HepG2 (cell line): ENCODE data around the gene PGPEP1. TPM values are rescaled to one million over a fixed set of nuclear protein-coding genes. Genes with fewer than 3 reads are reported as not detected.
A peak's percentile ranks its signal among the peaks of the same experiment; 100 is the strongest.

ENCODE experiments used
- BORCS8-MEF2B ChIP-seq: sonication (generic); formaldehyde crosslinking; IDR thresholded peaks from 2 replicates; pipeline ENCODE4 v1.8.0; 2022; ENCODE audit warnings: mild to moderate bottlenecking, missing genetic modification reagents
- BRD4 ChIP-seq: sonication (generic); formaldehyde crosslinking; IDR thresholded peaks from 2 replicates; pipeline ENCODE4 v1.4.0; 2020; ENCODE audit warnings: missing genetic modification reagents
- CREB1 ChIP-seq, 2 experiments: fragments of 450-650 bp in 1 of 2; IDR thresholded peaks; 2 replicates each; pipeline ENCODE4 v1.6.1; 2016 to 2017; ENCODE audit warnings: control low read depth in 1 of 2, mild to moderate bottlenecking in 1 of 2, missing compliant biosample characterization in 1 of 2, missing genetic modification characterization in 1 of 2
- IRF2 ChIP-seq: IDR thresholded peaks from 2 replicates; pipeline ENCODE4 v1.6.1; 2018; ENCODE audit warnings: missing genetic modification reagents, missing compliant biosample characterization
- KMT2B ChIP-seq: IDR thresholded peaks from 2 replicates; pipeline ENCODE4 v1.6.1; 2016; ENCODE audit warnings: missing genetic modification reagents, missing compliant biosample characterization
- NCOA2 ChIP-seq: sonication (generic); formaldehyde crosslinking; IDR thresholded peaks from 2 replicates; pipeline ENCODE4 v1.8.0; 2022; ENCODE audit warnings: inconsistent platforms
- NFATC3 ChIP-seq: sonication (generic); formaldehyde crosslinking; IDR thresholded peaks from 2 replicates; pipeline ENCODE4 v1.5.1; 2020; ENCODE audit warnings: mild to moderate bottlenecking, missing genetic modification reagents
- RXRB ChIP-seq: IDR thresholded peaks from 2 replicates; pipeline ENCODE4 v1.6.1; 2016; ENCODE audit warnings: borderline replicate concordance, missing genetic modification reagents, missing compliant biosample characterization
- THAP11 ChIP-seq: IDR thresholded peaks from 2 replicates; pipeline ENCODE4 v1.6.1; 2016; ENCODE audit warnings: missing biosample characterization, missing genetic modification reagents
- ZBTB20 ChIP-seq: sonication (generic); formaldehyde crosslinking; IDR thresholded peaks from 2 replicates; pipeline ENCODE4 v1.8.1; 2023; ENCODE audit warnings: missing genetic modification reagents, low read depth, mild to moderate bottlenecking, borderline replicate concordance
- ZFP90 ChIP-seq: sonication (generic); formaldehyde crosslinking; IDR thresholded peaks from 2 replicates; pipeline ENCODE4 v1.8.0; 2022; ENCODE audit warnings: missing genetic modification reagents, mild to moderate bottlenecking, inconsistent platforms, borderline replicate concordance
- ZNF160 ChIP-seq: sonication (generic); formaldehyde crosslinking; IDR thresholded peaks from 2 replicates; pipeline ENCODE4 v1.8.0; 2022; ENCODE audit warnings: mild to moderate bottlenecking, inconsistent platforms, missing genetic modification reagents
- ZNF232 ChIP-seq: sonication (generic); formaldehyde crosslinking; IDR thresholded peaks from 2 replicates; pipeline ENCODE4 v1.4.0; 2020; ENCODE audit warnings: missing genetic modification reagents, borderline replicate concordance
- ZNF234 ChIP-seq: sonication (generic); formaldehyde crosslinking; conservative IDR thresholded peaks from 2 replicates; pipeline ENCODE4 v1.5.1; 2020; ENCODE audit warnings: mild to moderate bottlenecking, missing genetic modification reagents
- ZNF264 ChIP-seq: sonication (generic); formaldehyde crosslinking; IDR thresholded peaks from 2 replicates; pipeline ENCODE4 v1.4.0; 2020; ENCODE audit warnings: missing genetic modification reagents
- ZNF44 ChIP-seq: sonication (generic); formaldehyde crosslinking; IDR thresholded peaks from 2 replicates; pipeline ENCODE4 v1.5.1; 2020; ENCODE audit warnings: mild to moderate bottlenecking, missing genetic modification reagents
- ZNF558 ChIP-seq: sonication (generic); formaldehyde crosslinking; IDR thresholded peaks from 2 replicates; pipeline ENCODE4 v1.9.0; 2022; ENCODE audit warnings: mild to moderate bottlenecking, missing genetic modification reagents, borderline replicate concordance
- ZNF841 ChIP-seq: sonication (generic); formaldehyde crosslinking; IDR thresholded peaks from 2 replicates; pipeline ENCODE4 v1.8.1; 2023; ENCODE audit warnings: missing genetic modification reagents, borderline replicate concordance
- polyA plus RNA-seq, 8 experiments: library from polyadenylated mRNA; depleted of rRNA in 3 of 8; stranded (reverse) in 7 of 8; unstranded in 1 of 8; fragments of >200 nt; fragmentation: Illumina TruSeq in 4 of 8; extraction: Trizol in 4 of 8; gene quantifications; 2 replicates each; pipeline versions ENCODE4 v1.2.1 to v1.2.3, GENCODE V29; 2011 to 2016; ENCODE audit warnings: low read depth in 4 of 8, missing spikeins in 1 of 8, mixed read lengths in 1 of 8; ENCODE audit not compliant: insufficient read depth in 1 of 8
- total RNA-seq, 5 experiments: library from RNA; depleted of rRNA; stranded (reverse); fragments of >200 nt; fragmentation: Illumina TruSeq; extraction: Trizol; gene quantifications; 2 replicates each; pipeline ENCODE4 v1.2.3, GENCODE V29; 2016; ENCODE audit warnings: low read depth in 1 of 5
- TF ChIP-seq, protein P1 (sequence below): sonication (generic); formaldehyde crosslinking; IDR thresholded peaks from 2 replicates; pipeline ENCODE4 v1.8.0; 2022; ENCODE audit warnings: missing genetic modification reagents, mild to moderate bottlenecking, moderate library complexity, borderline replicate concordance
- TF ChIP-seq, protein P2 (sequence below): sonication (generic); formaldehyde crosslinking; IDR thresholded peaks from 2 replicates; pipeline ENCODE4 v1.4.0; 2020; ENCODE audit warnings: mild to moderate bottlenecking, missing genetic modification reagents, borderline replicate concordance
- TF ChIP-seq, protein P3 (sequence below): sonication (generic); formaldehyde crosslinking; IDR thresholded peaks from 2 replicates; pipeline ENCODE4 v1.5.0; 2020; ENCODE audit warnings: mild to moderate bottlenecking, missing genetic modification reagents

Gene PGPEP1
- total and polyA plus RNA-seq, 2 of the 13 experiments (the other 11 are each of a cell fraction or from before 2014, with no cell fraction given): 53.1 to 56.6 TPM

DNA sequence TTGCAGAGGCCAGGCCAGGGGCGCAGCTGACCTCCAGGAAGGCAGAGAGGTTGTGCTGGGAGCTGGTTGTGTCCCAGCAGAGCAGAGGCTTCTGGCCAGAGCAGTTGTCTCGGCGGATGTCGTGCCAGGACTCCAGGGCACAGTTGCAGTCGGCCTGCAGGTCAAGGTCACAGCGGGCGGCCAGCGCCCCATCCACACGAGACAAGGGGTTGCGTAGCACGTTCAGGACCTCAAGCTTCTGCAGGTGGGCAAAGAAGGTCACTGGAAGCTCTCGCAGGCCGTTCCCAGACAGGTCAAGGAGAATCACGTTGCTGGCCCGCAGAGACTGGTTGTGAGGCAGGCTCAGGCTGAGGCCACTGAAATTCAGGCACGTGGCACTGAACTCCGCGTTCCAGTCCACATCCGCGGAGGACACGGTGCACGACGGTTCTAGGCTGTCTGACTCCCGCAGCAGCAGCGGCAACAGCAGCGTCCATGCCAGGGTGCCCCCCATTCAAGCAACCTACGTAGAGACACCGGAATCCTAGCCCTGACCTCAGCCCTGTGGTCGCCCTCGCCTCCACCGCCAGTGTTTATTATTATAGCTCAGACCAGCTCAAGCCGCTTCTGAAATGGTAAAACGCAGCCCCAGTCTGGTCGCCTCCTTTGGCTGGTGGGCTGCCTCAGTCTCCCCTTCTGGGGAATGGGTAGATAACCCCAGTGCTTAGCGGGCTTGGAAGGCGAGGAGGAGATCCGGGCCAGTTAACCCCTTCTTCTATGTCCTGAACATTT lies 56.3 kb downstream of the PGPEP1 start (continued):
- TF ChIP-seq ZNF558 (CRISPR knock-in tag): no peak
- TF ChIP-seq NCOA2 (CRISPR knock-in tag): no peak
- TF ChIP-seq, protein P1, sequence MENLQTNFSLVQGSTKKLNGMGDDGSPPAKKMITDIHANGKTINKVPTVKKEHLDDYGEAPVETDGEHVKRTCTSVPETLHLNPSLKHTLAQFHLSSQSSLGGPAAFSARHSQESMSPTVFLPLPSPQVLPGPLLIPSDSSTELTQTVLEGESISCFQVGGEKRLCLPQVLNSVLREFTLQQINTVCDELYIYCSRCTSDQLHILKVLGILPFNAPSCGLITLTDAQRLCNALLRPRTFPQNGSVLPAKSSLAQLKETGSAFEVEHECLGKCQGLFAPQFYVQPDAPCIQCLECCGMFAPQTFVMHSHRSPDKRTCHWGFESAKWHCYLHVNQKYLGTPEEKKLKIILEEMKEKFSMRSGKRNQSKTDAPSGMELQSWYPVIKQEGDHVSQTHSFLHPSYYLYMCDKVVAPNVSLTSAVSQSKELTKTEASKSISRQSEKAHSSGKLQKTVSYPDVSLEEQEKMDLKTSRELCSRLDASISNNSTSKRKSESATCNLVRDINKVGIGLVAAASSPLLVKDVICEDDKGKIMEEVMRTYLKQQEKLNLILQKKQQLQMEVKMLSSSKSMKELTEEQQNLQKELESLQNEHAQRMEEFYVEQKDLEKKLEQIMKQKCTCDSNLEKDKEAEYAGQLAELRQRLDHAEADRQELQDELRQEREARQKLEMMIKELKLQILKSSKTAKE: 0 out of 2 replicates have a peak, but pooled peaks have one; percentile 33
- 0 out of 2 replicates have a peak, but pooled peaks have one; percentile 33 for TF ChIP-seq KMT2B (CRISPR knock-in tag)
- no peak for TF ChIP-seq ZNF264 (CRISPR knock-in tag)
- no peak for TF ChIP-seq ZNF44 (CRISPR knock-in tag)
- TF ChIP-seq THAP11 (CRISPR knock-in tag): no peak
- TF ChIP-seq RXRB (CRISPR knock-in tag): peak; percentile 43
- peak; percentile 54; the same call in 1 of the 2 replicates for TF ChIP-seq BORCS8-MEF2B (CRISPR knock-in tag)
- no peak for TF ChIP-seq CREB1 (IDR thresholded peaks at IDR 0.05)
- no peak for TF ChIP-seq CREB1 (CRISPR knock-in tag; IDR thresholded peaks at IDR 0.05)
- TF ChIP-seq BRD4 (CRISPR knock-in tag): no peak
- TF ChIP-seq, protein P2, sequence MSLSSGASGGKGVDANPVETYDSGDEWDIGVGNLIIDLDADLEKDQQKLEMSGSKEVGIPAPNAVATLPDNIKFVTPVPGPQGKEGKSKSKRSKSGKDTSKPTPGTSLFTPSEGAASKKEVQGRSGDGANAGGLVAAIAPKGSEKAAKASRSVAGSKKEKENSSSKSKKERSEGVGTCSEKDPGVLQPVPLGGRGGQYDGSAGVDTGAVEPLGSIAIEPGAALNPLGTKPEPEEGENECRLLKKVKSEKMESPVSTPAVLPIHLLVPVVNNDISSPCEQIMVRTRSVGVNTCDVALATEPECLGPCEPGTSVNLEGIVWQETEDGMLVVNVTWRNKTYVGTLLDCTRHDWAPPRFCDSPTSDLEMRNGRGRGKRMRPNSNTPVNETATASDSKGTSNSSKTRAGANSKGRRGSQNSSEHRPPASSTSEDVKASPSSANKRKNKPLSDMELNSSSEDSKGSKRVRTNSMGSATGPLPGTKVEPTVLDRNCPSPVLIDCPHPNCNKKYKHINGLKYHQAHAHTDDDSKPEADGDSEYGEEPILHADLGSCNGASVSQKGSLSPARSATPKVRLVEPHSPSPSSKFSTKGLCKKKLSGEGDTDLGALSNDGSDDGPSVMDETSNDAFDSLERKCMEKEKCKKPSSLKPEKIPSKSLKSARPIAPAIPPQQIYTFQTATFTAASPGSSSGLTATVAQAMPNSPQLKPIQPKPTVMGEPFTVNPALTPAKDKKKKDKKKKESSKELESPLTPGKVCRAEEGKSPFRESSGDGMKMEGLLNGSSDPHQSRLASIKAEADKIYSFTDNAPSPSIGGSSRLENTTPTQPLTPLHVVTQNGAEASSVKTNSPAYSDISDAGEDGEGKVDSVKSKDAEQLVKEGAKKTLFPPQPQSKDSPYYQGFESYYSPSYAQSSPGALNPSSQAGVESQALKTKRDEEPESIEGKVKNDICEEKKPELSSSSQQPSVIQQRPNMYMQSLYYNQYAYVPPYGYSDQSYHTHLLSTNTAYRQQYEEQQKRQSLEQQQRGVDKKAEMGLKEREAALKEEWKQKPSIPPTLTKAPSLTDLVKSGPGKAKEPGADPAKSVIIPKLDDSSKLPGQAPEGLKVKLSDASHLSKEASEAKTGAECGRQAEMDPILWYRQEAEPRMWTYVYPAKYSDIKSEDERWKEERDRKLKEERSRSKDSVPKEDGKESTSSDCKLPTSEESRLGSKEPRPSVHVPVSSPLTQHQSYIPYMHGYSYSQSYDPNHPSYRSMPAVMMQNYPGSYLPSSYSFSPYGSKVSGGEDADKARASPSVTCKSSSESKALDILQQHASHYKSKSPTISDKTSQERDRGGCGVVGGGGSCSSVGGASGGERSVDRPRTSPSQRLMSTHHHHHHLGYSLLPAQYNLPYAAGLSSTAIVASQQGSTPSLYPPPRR (CRISPR knock-in tag): peak; percentile 57; the same call in 1 of the 2 replicates
- no peak for TF ChIP-seq IRF2 (CRISPR knock-in tag)
- TF ChIP-seq ZBTB20 (CRISPR knock-in tag): peak; percentile 22; the same call in 1 of the 2 replicates
- TF ChIP-seq ZNF232 (CRISPR knock-in tag): no peak
- TF ChIP-seq, protein P3, sequence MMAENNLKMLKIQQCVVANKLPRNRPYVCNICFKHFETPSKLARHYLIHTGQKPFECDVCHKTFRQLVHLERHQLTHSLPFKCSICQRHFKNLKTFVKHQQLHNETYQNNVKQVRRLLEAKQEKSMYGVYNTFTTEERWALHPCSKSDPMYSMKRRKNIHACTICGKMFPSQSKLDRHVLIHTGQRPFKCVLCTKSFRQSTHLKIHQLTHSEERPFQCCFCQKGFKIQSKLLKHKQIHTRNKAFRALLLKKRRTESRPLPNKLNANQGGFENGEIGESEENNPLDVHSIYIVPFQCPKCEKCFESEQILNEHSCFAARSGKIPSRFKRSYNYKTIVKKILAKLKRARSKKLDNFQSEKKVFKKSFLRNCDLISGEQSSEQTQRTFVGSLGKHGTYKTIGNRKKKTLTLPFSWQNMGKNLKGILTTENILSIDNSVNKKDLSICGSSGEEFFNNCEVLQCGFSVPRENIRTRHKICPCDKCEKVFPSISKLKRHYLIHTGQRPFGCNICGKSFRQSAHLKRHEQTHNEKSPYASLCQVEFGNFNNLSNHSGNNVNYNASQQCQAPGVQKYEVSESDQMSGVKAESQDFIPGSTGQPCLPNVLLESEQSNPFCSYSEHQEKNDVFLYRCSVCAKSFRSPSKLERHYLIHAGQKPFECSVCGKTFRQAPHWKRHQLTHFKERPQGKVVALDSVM (CRISPR knock-in tag): 0 out of 2 replicates have a peak, but pooled peaks have one; percentile 46
- TF ChIP-seq NFATC3 (CRISPR knock-in tag): no peak
- no peak for TF ChIP-seq ZNF841 (CRISPR knock-in tag)
- TF ChIP-seq ZNF160 (CRISPR knock-in tag): no peak
- no peak for TF ChIP-seq ZNF234
- no peak for TF ChIP-seq ZFP90
